GM23338 (cell line): ENCODE measurements around the gene PDHB. TPM values are rescaled to one million over a fixed set of nuclear protein-coding genes. Genes with fewer than 3 reads are reported as not detected.

Experiments used
- ATAC-seq: fragments of 200-7000 bp; cut with Tn5 transposase; 3 replicates; pipeline ENCODE4 v1.9.1; 2020
- DNase-seq: peaks from one replicate; pipeline ENCODE4 v3.0.0-alpha.2; 2015; ENCODE audit warnings: low spot score
- H2AFZ ChIP-seq: fragments of 200-600 bp; sonication (generic); 2 replicates; pipeline ENCODE4 v1.8.0; 2016; ENCODE audit warnings: antibody characterized with exemption, mild to moderate bottlenecking, moderate library complexity
- H3F3A ChIP-seq: fragments of 200-600 bp; sonication (generic); replicated peaks from 2 replicates; pipeline ENCODE4 v1.8.0; 2017; ENCODE audit warnings: antibody characterized with exemption, mixed run types, low read depth
- H3K27ac ChIP-seq: fragments of 200-600 bp; sonication (generic); 2 replicates; pipeline ENCODE4 v1.6.1; 2016; ENCODE audit warnings: low read depth
- H3K27me3 ChIP-seq: fragments of 200-600 bp; sonication (generic); 2 replicates; pipeline ENCODE4 v1.8.0; 2016; ENCODE audit warnings: mild to moderate bottlenecking, mixed run types, moderate library complexity; ENCODE audit not compliant: insufficient read depth
- H3K36me3 ChIP-seq: fragments of 200-600 bp; sonication (generic); 2 replicates; pipeline ENCODE4 v1.8.0; 2016; ENCODE audit warnings: mild to moderate bottlenecking; ENCODE audit not compliant: insufficient read depth
- H3K4me1 ChIP-seq: fragments of 200-600 bp; sonication (generic); 2 replicates; pipeline ENCODE4 v1.8.0; 2016; ENCODE audit warnings: mild to moderate bottlenecking, moderate library complexity; ENCODE audit not compliant: insufficient read depth
- H3K4me2 ChIP-seq: fragments of 200-600 bp; sonication (generic); 2 replicates; pipeline ENCODE4 v1.7.1; 2017; ENCODE audit warnings: mixed run types
- H3K4me3 ChIP-seq: fragments of 200-600 bp; sonication (generic); 2 replicates; pipeline ENCODE4 v1.6.1; 2016; ENCODE audit warnings: mixed run types
- H3K79me2 ChIP-seq: fragments of 200-600 bp; sonication (generic); replicated peaks from 2 replicates; pipeline ENCODE4 v1.8.0; 2017; ENCODE audit warnings: mild to moderate bottlenecking; ENCODE audit not compliant: insufficient read depth
- H3K9me2 ChIP-seq: fragments of 200-600 bp; sonication (generic); 2 replicates; pipeline ENCODE4 v1.8.0; 2017; ENCODE audit not compliant: insufficient read depth
- H4K20me1 ChIP-seq: fragments of 200-600 bp; sonication (generic); replicated peaks from 2 replicates; pipeline ENCODE4 v1.8.0; 2017; ENCODE audit warnings: mild to moderate bottlenecking; ENCODE audit not compliant: insufficient read depth
- H3K27ac Mint-ChIP-seq: 2 replicates; pipeline ENCODE4 v1.8.0; 2020; ENCODE audit warnings: inconsistent platforms, mild to moderate bottlenecking, moderate library complexity, mixed read lengths
- H3K27me3 Mint-ChIP-seq: 3 replicates; pipeline ENCODE4 v1.8.0; 2022; ENCODE audit warnings: low read depth, mild to moderate bottlenecking, moderate library complexity, mixed read lengths, inconsistent platforms; ENCODE audit not compliant: insufficient read depth, poor library complexity
- H3K36me3 Mint-ChIP-seq: 3 replicates; pipeline ENCODE4 v1.8.0; 2021; ENCODE audit warnings: low read depth, mild to moderate bottlenecking, inconsistent platforms, moderate library complexity, mixed read lengths
- H3K4me1 Mint-ChIP-seq: 3 replicates; pipeline ENCODE4 v1.8.0; 2020; ENCODE audit warnings: mild to moderate bottlenecking, inconsistent platforms, mixed read lengths
- H3K4me3 Mint-ChIP-seq: 3 replicates; pipeline ENCODE4 v1.8.0; 2021; ENCODE audit warnings: moderate library complexity, mild to moderate bottlenecking, inconsistent platforms, mixed read lengths
- H3K9me3 Mint-ChIP-seq: 3 replicates; pipeline ENCODE4 v1.8.0; 2020; ENCODE audit warnings: moderate library complexity, mild to moderate bottlenecking, inconsistent platforms, mixed read lengths
- ETS1 ChIP-seq: IDR thresholded peaks from 2 replicates; pipeline ENCODE4 v1.6.1; 2016; ENCODE audit warnings: antibody characterized with exemption
- EZH2 ChIP-seq: fragments of 200-600 bp; sonication (generic); IDR thresholded peaks from one replicate; pipeline ENCODE4 v1.8.0; 2017; ENCODE audit warnings: antibody characterized with exemption, mild to moderate bottlenecking, low read depth; ENCODE audit not compliant: unreplicated experiment
- EZH2phosphoT487 ChIP-seq: fragments of 200-600 bp; sonication (generic); IDR thresholded peaks from one replicate; pipeline ENCODE4 v1.8.1; 2018; ENCODE audit warnings: antibody characterized with exemption; ENCODE audit not compliant: unreplicated experiment
- JUNB ChIP-seq: IDR thresholded peaks from one replicate; pipeline ENCODE4 v1.6.1; 2016; ENCODE audit warnings: antibody characterized with exemption; ENCODE audit not compliant: unreplicated experiment
- STAT1 ChIP-seq: IDR thresholded peaks from one replicate; pipeline ENCODE4 v1.6.1; 2016; ENCODE audit warnings: antibody characterized with exemption; ENCODE audit not compliant: unreplicated experiment
- ZNF462 ChIP-seq: fragments of 250-450 bp; sonication (Bioruptor Pico); IDR thresholded peaks from 2 replicates; pipeline ENCODE4 v1.5.0; 2020; ENCODE audit warnings: mild to moderate bottlenecking, moderate library complexity
- polyA plus RNA-seq: library from polyadenylated mRNA; unstranded; fragments of >200 nt; fragmentation: Nextera tagmentation; extraction: Ambion mirVana; gene quantifications from 2 replicates; pipeline ENCODE4 v1.2.1, GENCODE V29; 2016
- total RNA-seq: library from RNA; depleted of rRNA; stranded (reverse); fragments of >200 nt; shearing (Covaris generic); gene quantifications from 2 replicates; pipeline ENCODE4 v1.2.3, GENCODE V29; 2014

PDHB gene
- total and polyA plus RNA-seq, 2 experiments from 2014 or later: 172 to 222 TPM

GRCh38 chr3:58391156-58391865 lies 42.3 kb downstream of the PDHB start:
- no peak overlapping the region for H3K27ac ChIP-seq

More at GRCh38 chr3:58391156-58391865, 42.3 kb downstream of the PDHB start:
- no peak for DNase-seq
- H3K79me2 ChIP-seq: no peaks in the 10 kb centered on the region
- H2AFZ ChIP-seq: no peak overlapping the region
- peaks cover 52% of the 10 kb centered on the region for H3K4me1 Mint-ChIP-seq
- ATAC-seq: no peak
- H3K9me2 ChIP-seq: no peaks in the 10 kb centered on the region
- H3K27me3 Mint-ChIP-seq: no peaks in the 10 kb centered on the region
- no peaks in the 10 kb centered on the region for H3K36me3 Mint-ChIP-seq
- H3K4me1 ChIP-seq: peaks cover 39% of the 10 kb centered on the region
- TF ChIP-seq JUNB (no peak), ETS1 (no peak), STAT1 (no peak), EZH2 (no peak), EZH2phosphoT487 (no peak), ZNF462 (CRISPR knock-in tag) (no peak)
- no peaks in the 10 kb centered on the region for H4K20me1 ChIP-seq
- no peaks in the 10 kb centered on the region for H3K9me3 Mint-ChIP-seq
- no peak overlapping the region for H3K27ac Mint-ChIP-seq
- H3K4me3 ChIP-seq: no peak overlapping the region
- no peaks in the 10 kb centered on the region for H3K27me3 ChIP-seq
- no peaks in the 10 kb centered on the region for H3K36me3 ChIP-seq
- H3K4me3 Mint-ChIP-seq: no peak overlapping the region
- H3F3A ChIP-seq: no peaks in the 10 kb centered on the region
- no peak overlapping the region for H3K4me2 ChIP-seq
